Activated CD8-positive, alpha-beta T cell treated with anti-CD3 and anti-CD28 coated beads for 36 hours (primary cell): Measurements from ENCODE around the gene FAM131C. TPM values are rescaled to one million over a fixed set of nuclear protein-coding genes. Genes with fewer than 3 reads are reported as not detected.
"Not testable (repeated sequence)": the region's sequence is repeated elsewhere in the genome, so short reads cannot be mapped to it uniquely, and the experiment has no call there.

Experiments used
- ATAC-seq: fragments of 200-7000 bp; cut with Tn5 transposase; one replicate; pipeline ENCODE4 v1.10.0; 2021; ENCODE audit warnings: mild to moderate bottlenecking, moderate library complexity
- CTCF ChIA-PET: fragments of 350-600 bp; sonication (Branson Sonifier 250); formaldehyde crosslinking; loops from one replicate; lab custom pipeline; 2021; ENCODE audit warnings: antibody characterized with exemption; lab: Charles Lee
- POLR2A ChIA-PET: fragments of 350-600 bp; sonication (Branson Sonifier 250); formaldehyde crosslinking; loops from one replicate; lab custom pipeline; 2021; ENCODE audit warnings: antibody characterized with exemption; lab: Charles Lee
- DNase-seq: peaks from one replicate; pipeline ENCODE4 v3.0.0-alpha.2; 2020
- H3K27ac Mint-ChIP-seq: one replicate; pipeline ENCODE4 v1.8.0; 2021; ENCODE audit warnings: mild to moderate bottlenecking, mixed read lengths
- H3K27me3 Mint-ChIP-seq: one replicate; pipeline ENCODE4 v1.8.0; 2021; ENCODE audit warnings: mixed read lengths
- H3K36me3 Mint-ChIP-seq: one replicate; pipeline ENCODE4 v1.8.0; 2021; ENCODE audit warnings: low read depth, mixed read lengths
- H3K4me1 Mint-ChIP-seq: one replicate; pipeline ENCODE4 v1.8.0; 2021; ENCODE audit warnings: low read depth, mixed read lengths
- H3K4me3 Mint-ChIP-seq: one replicate; pipeline ENCODE4 v1.8.0; 2021; ENCODE audit warnings: mild to moderate bottlenecking, moderate library complexity, mixed read lengths
- H3K9me3 Mint-ChIP-seq: one replicate; pipeline ENCODE4 v1.8.0; 2021; ENCODE audit warnings: mixed read lengths
- CTCF ChIP-seq: fragments of 200-600 bp; IDR thresholded peaks from one replicate; pipeline ENCODE4 v1.8.0; 2022; ENCODE audit warnings: antibody characterized with exemption, mild to moderate bottlenecking
- intact Hi-C: fragments of 100-400 bp; cut with micrococcal nuclease; formaldehyde crosslinking; loops from one replicate; pipeline ENCODE4 v1.10.0; 2022
- total RNA-seq, 2 experiments: library from RNA; stranded (reverse); gene quantifications; one replicate each; pipeline ENCODE4 v1.2.3, GENCODE V29; 2021

Gene FAM131C
- total RNA-seq, 2 experiments from 2014 or later, result 0.70 to 0.87 TPM

GRCh38 chr1:16061266-16061665, 12.2 kb downstream of the FAM131C start:
- DNase-seq (no peak), ATAC-seq (no peak)
- H3K4me1 Mint-ChIP-seq, result peaks cover 4% of the 10 kb centered on the region
- H3K27me3 Mint-ChIP-seq, result peaks cover 2% of the 10 kb centered on the region
- CTCF ChIA-PET, result no interaction called here
- H3K36me3 Mint-ChIP-seq, result no peaks in the 10 kb centered on the region
- H3K9me3 Mint-ChIP-seq, result no peaks in the 10 kb centered on the region
- no peak for TF ChIP-seq CTCF
- H3K27ac Mint-ChIP-seq, result no peak overlapping the region
- POLR2A ChIA-PET, result no interaction called here
- H3K4me3 Mint-ChIP-seq, result no peak overlapping the region
- intact Hi-C loops, result no loop called here

- POLR2A ChIA-PET, DNase-seq, H3K9me3 Mint-ChIP-seq, H3K27me3 Mint-ChIP-seq, H3K4me3 Mint-ChIP-seq, H3K27ac Mint-ChIP-seq, H3K4me1 Mint-ChIP-seq, ATAC-seq, H3K36me3 Mint-ChIP-seq, CTCF ChIA-PET: not testable (repeated sequence)
- intact Hi-C loops, result loop anchor here (5.0 to 10.0 kb wide), 2 partner anchors 51 to 254 kb away; partner anchors contain the start of gene UQCRHL
Measured at GRCh38 chr1:16058394-16059120, 14.9 kb downstream of the FAM131C start.

- peak overlapping the region; percentile 1 for H3K27ac Mint-ChIP-seq
- intact Hi-C loops, result loop anchor here (5.0 to 10.0 kb wide), 2 partner anchors 50 to 253 kb away; partner anchors contain the start of gene UQCRHL
- H3K27me3 Mint-ChIP-seq, ATAC-seq, H3K4me3 Mint-ChIP-seq, CTCF ChIA-PET, H3K4me1 Mint-ChIP-seq, H3K36me3 Mint-ChIP-seq, POLR2A ChIA-PET, H3K9me3 Mint-ChIP-seq, DNase-seq: not testable (repeated sequence)
Measured at GRCh38 chr1:16057314-16057915, 16.0 kb downstream of the FAM131C start.

- DNase-seq, H3K4me1 Mint-ChIP-seq, POLR2A ChIA-PET, H3K27me3 Mint-ChIP-seq, H3K36me3 Mint-ChIP-seq, ATAC-seq, H3K9me3 Mint-ChIP-seq, H3K27ac Mint-ChIP-seq, H3K4me3 Mint-ChIP-seq: not testable (repeated sequence)
- intact Hi-C loops, result loop anchor here (5.0 to 10.0 kb wide), 2 partner anchors 49 to 252 kb away; partner anchors contain the start of gene UQCRHL
- CTCF ChIA-PET, result interaction anchor here (0.8 to 4.5 kb wide), 5 partner anchors 17 to 265 kb away, joined by 3 to 29 read pairs (median 5); partner anchors contain the start of gene FAM131C
Measured at GRCh38 chr1:16056521-16056912, 16.9 kb downstream of the FAM131C start.

GRCh38 chr1:16055613-16056520, 17.6 kb downstream of the FAM131C start:
- Mint-ChIP-seq H3K27ac (no peak overlapping the region), H3K27me3 (no peaks in the 10 kb centered on the region), H3K4me3 (no peak overlapping the region), H3K4me1 (peaks cover 2% of the 10 kb centered on the region), H3K9me3 (no peaks in the 10 kb centered on the region), H3K36me3 (no peaks in the 10 kb centered on the region)
- TF ChIP-seq CTCF, result peak; percentile 95
- intact Hi-C loops, result loop anchor here (5.0 to 10.0 kb wide), 2 partner anchors 49 to 251 kb away; partner anchors contain the start of gene UQCRHL
- DNase-seq (peak; percentile 96), ATAC-seq (peak; percentile 100)
- ChIA-PET POLR2A (no interaction called here), CTCF (interaction anchor here (0.5 to 4.5 kb wide), 13 partner anchors 9 to 267 kb away, joined by 3 to 29 read pairs (median 4); partner anchors contain the start of gene FAM131C)
